Subcutaneous preadipocyte (primary cell): Measurements from ENCODE around the gene QARS1. TPM values are rescaled to one million over a fixed set of nuclear protein-coding genes. Genes with fewer than 3 reads are reported as not detected.

Source experiments
- small RNA-seq: library from RNA; depleted of rRNA; stranded (forward); fragments of <200 nt; gene quantifications from one replicate; pipeline ENCODE3, GENCODE V24; 2012
- total RNA-seq: library from RNA; depleted of rRNA; stranded (reverse); fragments of >200 nt; gene quantifications from 2 replicates; pipeline ENCODE4 v1.2.3, GENCODE V29; 2012

The QARS1 gene
- 239 and 293 TPM in 2 replicates for total RNA-seq

GRCh38 chr3:49104427-49105291 lies at the start of gene QARS1:
QARS1 (minus strand) TSS chr3:49104757; CDS start chr3:49104733, 24 bp downstream.

GRCh38 chr3:49132437-49133225 lies 28.1 kb upstream of the QARS1 start, which contains the start of gene LAMB2:
LAMB2 (minus strand) TSS chr3:49133050; CDS start chr3:49132867, 183 bp downstream.

GRCh38 chr3:49120438-49121131 lies 16.0 kb upstream of the QARS1 start, which contains the start of gene USP19:
USP19 (minus strand) TSS chr3:49120823; CDS start chr3:49119145, 1,678 bp downstream.

GRCh38 chr3:49093853-49094767 lies 10.4 kb downstream of the QARS1 start, which contains the start of gene QRICH1:
QRICH1 (minus strand) TSS chr3:49094071; CDS start chr3:49077017, 17,054 bp downstream.

Small RNA genes lying within 50 kb of the gene (small RNA-seq; reads per million reads assigned to genes)
- gene RN7SL182P: not detected

Other genes with a start within 250 kb of the QARS1 start
- 9.9 and 12.9 TPM in 2 replicates for gene SLC25A20, start 205.9 kb downstream of the QARS1 start, total RNA-seq
- 51.1 and 68.0 TPM in 2 replicates for gene ARIH2, start 185.9 kb downstream of the QARS1 start, total RNA-seq
- gene P4HTM, start 114.5 kb downstream of the QARS1 start, total RNA-seq: 20.5 and 29.4 TPM in 2 replicates
- gene WDR6, start 97.4 kb downstream of the QARS1 start, total RNA-seq: 58.4 and 62.4 TPM in 2 replicates
- 46.9 and 59.9 TPM in 2 replicates for gene DALRD3, start 86.2 kb downstream of the QARS1 start, total RNA-seq
- gene NDUFAF3, start 82.6 kb downstream of the QARS1 start, total RNA-seq: 42.8 and 47.8 TPM in 2 replicates
- gene IMPDH2, start 75.4 kb downstream of the QARS1 start, total RNA-seq: 479 and 516 TPM in 2 replicates
- 109 and 145 TPM in 2 replicates for gene QRICH1, start 10.7 kb downstream of the QARS1 start, total RNA-seq
- gene USP19, start 16.1 kb upstream of the QARS1 start, total RNA-seq: 32.0 and 41.1 TPM in 2 replicates
- 193 and 231 TPM in 2 replicates for gene LAMB2, start 28.3 kb upstream of the QARS1 start, total RNA-seq
- 23.1 and 24.6 TPM in 2 replicates for gene CCDC71, start 61.6 kb upstream of the QARS1 start, total RNA-seq
- 7.6 and 12.5 TPM in 2 replicates for gene KLHDC8B, start 66.8 kb upstream of the QARS1 start, total RNA-seq
- gene C3orf62, start 172.5 kb upstream of the QARS1 start, total RNA-seq: 1.2 and 1.8 TPM in 2 replicates
- 15.4 and 21.3 TPM in 2 replicates for gene USP4, start 235.3 kb upstream of the QARS1 start, total RNA-seq